ENCODE data around the gene PARD3. TPM values are rescaled to one million over a fixed set of nuclear protein-coding genes. Genes with fewer than 3 reads are reported as not detected.

The PARD3 gene
- total and polyA plus RNA-seq, 7 donors, result 20.2 to 84.4 (median 53.4) TPM

GRCh38 chr10:34590793-34591192 lies 224.3 kb downstream of the PARD3 start:
- peaks cover 8% of the 10 kb centered on the region for H3K4me1 ChIP-seq
- H3K27me3 ChIP-seq (ENCODE audit: insufficient read depth in 3 of 3, low read length in 2 of 3), result no peaks in the 10 kb centered on the region
- DNase-seq (no peak), ATAC-seq (no peak)
- H3K27ac ChIP-seq, result no peak overlapping the region
- H3K9me3 ChIP-seq, result no peaks in the 10 kb centered on the region
- intact Hi-C loops (cut with DNase I), result no loop called here
- WGBS, 3 donors, result 91 to 95% (median 91%) methylated on average over 5 of the region's 5 CpGs
- H3K36me3 ChIP-seq (ENCODE audit: insufficient read depth in 1 of 2, low read depth in 1 of 2), result no peaks in the 10 kb centered on the region
- TF ChIP-seq, protein P1, sequence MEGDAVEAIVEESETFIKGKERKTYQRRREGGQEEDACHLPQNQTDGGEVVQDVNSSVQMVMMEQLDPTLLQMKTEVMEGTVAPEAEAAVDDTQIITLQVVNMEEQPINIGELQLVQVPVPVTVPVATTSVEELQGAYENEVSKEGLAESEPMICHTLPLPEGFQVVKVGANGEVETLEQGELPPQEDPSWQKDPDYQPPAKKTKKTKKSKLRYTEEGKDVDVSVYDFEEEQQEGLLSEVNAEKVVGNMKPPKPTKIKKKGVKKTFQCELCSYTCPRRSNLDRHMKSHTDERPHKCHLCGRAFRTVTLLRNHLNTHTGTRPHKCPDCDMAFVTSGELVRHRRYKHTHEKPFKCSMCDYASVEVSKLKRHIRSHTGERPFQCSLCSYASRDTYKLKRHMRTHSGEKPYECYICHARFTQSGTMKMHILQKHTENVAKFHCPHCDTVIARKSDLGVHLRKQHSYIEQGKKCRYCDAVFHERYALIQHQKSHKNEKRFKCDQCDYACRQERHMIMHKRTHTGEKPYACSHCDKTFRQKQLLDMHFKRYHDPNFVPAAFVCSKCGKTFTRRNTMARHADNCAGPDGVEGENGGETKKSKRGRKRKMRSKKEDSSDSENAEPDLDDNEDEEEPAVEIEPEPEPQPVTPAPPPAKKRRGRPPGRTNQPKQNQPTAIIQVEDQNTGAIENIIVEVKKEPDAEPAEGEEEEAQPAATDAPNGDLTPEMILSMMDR (IDR thresholded peaks at IDR 0.05), result no peak
- no peak overlapping the region for H3K4me3 ChIP-seq

- Histone ChIP-seq H3K27me3 (ENCODE audit: insufficient read depth in 3 of 3, low read length in 2 of 3) (no peaks in the 10 kb centered on the region), H3K36me3 (ENCODE audit: insufficient read depth in 1 of 2, low read depth in 1 of 2) (no peaks in the 10 kb centered on the region), H3K4me3 (no peak overlapping the region), H3K4me1 (peaks cover 15% of the 10 kb centered on the region), H3K9me3 (no peaks in the 10 kb centered on the region), H3K27ac (no peak overlapping the region)
- TF ChIP-seq, protein P1 (IDR thresholded peaks at IDR 0.05), result no peak
- DNase-seq (no peak), ATAC-seq (no peak)
- 75 to 90% (median 78%) methylated on average over 3 of the region's 3 CpGs for WGBS, 3 donors
- intact Hi-C loops (cut with DNase I), result no loop called here
These were observed 225.8 kb downstream of the PARD3 start for GRCh38 chr10:34589275-34589674.

DNA sequence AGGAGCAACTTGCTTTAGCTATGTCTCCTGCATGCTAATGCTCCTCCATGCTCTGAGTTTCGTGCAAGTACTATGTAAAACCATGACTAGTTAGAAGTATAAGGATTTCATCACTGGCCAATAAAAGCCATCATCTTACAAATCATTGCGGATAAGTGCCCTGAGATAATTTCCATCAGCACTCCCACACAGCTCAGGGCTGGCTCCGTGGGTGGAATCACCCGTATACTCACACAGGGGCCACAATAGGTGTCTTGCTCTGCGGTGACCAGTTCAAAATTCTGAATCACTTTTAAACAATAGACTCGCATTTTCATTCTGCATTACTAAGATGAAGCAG lies 227.4 kb downstream of the PARD3 start:
- DNase-seq, result no peak
- no peak overlapping the region for H3K27ac ChIP-seq
- H3K36me3 ChIP-seq (ENCODE audit: insufficient read depth in 1 of 2, low read depth in 1 of 2), result no peaks in the 10 kb centered on the region
- no peaks in the 10 kb centered on the region for H3K27me3 ChIP-seq (ENCODE audit: insufficient read depth in 3 of 3, low read length in 2 of 3)
- peaks cover 28% of the 10 kb centered on the region for H3K4me1 ChIP-seq
- intact Hi-C loops (cut with DNase I), result no loop called here
- TF ChIP-seq, protein P1 (IDR thresholded peaks at IDR 0.05), result no peak
- ATAC-seq, result no peak
- H3K4me3 ChIP-seq, result no peak overlapping the region
- H3K9me3 ChIP-seq, result no peaks in the 10 kb centered on the region
- WGBS, 3 donors, result 79 to 95% (median 95%) methylated on average over 6 of the region's 6 CpGs

DNA sequence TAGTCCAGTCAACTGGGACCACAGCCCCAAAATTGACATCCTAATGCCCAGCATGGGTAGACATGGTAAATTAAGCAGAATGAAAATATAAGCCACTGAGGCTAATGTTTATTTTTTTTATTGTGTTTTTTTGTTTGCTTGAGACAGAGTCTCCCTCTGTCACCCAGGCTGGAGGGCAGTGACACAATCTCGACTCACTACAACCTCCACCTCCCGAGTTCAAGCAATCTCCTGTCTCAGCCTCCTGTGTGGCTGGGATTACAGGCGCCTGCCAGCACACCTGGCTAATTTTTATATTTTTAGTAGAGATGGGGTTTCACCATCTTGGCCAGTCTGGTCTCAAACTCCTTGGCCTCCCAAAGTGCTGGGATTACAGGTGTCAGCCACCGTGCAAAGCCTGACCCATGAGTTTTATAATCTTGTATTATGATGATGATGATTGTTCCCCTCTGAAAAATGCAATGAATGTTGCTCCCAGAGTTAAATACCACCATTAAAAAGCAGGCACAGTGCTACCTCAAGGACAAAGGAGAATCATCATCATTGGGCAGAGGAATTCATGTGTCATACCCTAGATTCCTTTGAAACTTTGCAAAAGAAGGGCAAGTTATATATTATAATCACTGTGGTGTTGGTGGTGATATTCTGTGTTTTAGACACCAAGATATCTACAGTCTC lies 228.0 kb downstream of the PARD3 start:
- TF ChIP-seq, protein P1 (IDR thresholded peaks at IDR 0.05), result no peak
- Histone ChIP-seq H3K36me3 (ENCODE audit: insufficient read depth in 1 of 2, low read depth in 1 of 2) (no peaks in the 10 kb centered on the region), H3K27ac (no peak overlapping the region), H3K4me1 (peaks cover 27% of the 10 kb centered on the region), H3K27me3 (ENCODE audit: insufficient read depth in 3 of 3, low read length in 2 of 3) (no peaks in the 10 kb centered on the region), H3K9me3 (no peaks in the 10 kb centered on the region), H3K4me3 (no peak overlapping the region)
- ATAC-seq (no peak), DNase-seq (no peak)
- intact Hi-C loops (cut with DNase I), result no loop called here
- WGBS, 3 donors, result 90 to 97% (median 92%) methylated on average over 4 of the region's 4 CpGs
